ENCODE results near the gene FFAR2. TPM values are rescaled to one million over a fixed set of nuclear protein-coding genes. Genes with fewer than 3 reads are reported as not detected.

FFAR2 gene
- total RNA-seq, 1 experiment from 2014 or later = not detected

DNA sequence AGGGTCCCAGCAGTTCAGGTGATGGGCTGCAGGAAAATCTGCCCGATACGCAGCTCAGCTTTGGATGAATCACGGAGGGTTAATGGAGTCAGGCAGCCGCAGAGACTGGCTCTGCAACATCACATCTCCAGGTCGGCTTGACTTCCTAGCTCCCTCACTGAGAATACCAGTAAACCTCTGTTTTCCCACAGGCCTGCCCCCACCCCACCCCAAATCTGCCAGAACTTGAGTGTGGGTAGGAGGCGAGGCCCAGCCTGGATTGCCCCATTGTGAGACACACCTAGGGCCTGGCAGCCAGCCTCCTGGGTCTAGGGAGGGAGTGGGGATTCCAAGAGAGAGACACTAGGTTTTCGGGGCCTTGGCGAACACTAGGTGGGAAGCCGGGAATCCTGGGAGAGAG is 45.9 kb downstream of the FFAR2 start:
- Histone ChIP-seq H3K4me2 (ENCODE audit: insufficient read depth, insufficient read length, low read length) (no peak overlapping the region), H3K23me2 (ENCODE audit: insufficient read length, low read depth, low read length, poor library complexity, severe bottlenecking) (no peaks in the 10 kb centered on the region), H4K91ac (ENCODE audit: insufficient read length, low read depth, low read length) (no peak overlapping the region), H4K20me1 (ENCODE audit: control insufficient read depth, insufficient read depth, insufficient read length) (no peaks in the 10 kb centered on the region), H3K79me1 (ENCODE audit: insufficient read depth, low read depth, low read length, poor library complexity, severe bottlenecking) (no peaks in the 10 kb centered on the region), H3K4me1 (ENCODE audit: insufficient read depth, low read length) (no peaks in the 10 kb centered on the region), H2AK5ac (ENCODE audit: insufficient read length, low read length) (no peak overlapping the region), H2BK12ac (ENCODE audit: insufficient read length, low read depth, low read length) (no peak overlapping the region), H3T11ph (ENCODE audit: low read length) (no peak overlapping the region), H3K27me3 (ENCODE audit: insufficient read depth, low read length) (no peaks in the 10 kb centered on the region), H2BK5ac (ENCODE audit: insufficient read length, low read length) (no peak overlapping the region), H4K5ac (ENCODE audit: insufficient read length, low read depth, low read length) (no peak overlapping the region), H2AFZ (ENCODE audit: low read length) (no peak overlapping the region), H4K8ac (replicated peaks; ENCODE audit: insufficient read length, low read depth, low read length) (no peak overlapping the region), H3K9ac (ENCODE audit: extremely low read depth, insufficient read length, low read length) (no peak overlapping the region), H3K23ac (ENCODE audit: insufficient read length, low read depth, low read length) (no peak overlapping the region), H3K79me2 (ENCODE audit: insufficient read depth, low read length) (no peaks in the 10 kb centered on the region), H3K9me3 (ENCODE audit: control insufficient read depth, low read depth, low read length) (no peaks in the 10 kb centered on the region), H3K56ac (ENCODE audit: insufficient read length, low read depth, low read length) (no peak overlapping the region), H2BK15ac (ENCODE audit: low read depth, low read length) (no peak overlapping the region), H2BK20ac (ENCODE audit: low read depth, low read length, poor library complexity, severe bottlenecking) (no peak overlapping the region), H3K18ac (ENCODE audit: insufficient read length, low read depth, low read length) (no peak overlapping the region), H3K14ac (ENCODE audit: insufficient read depth, low read length) (no peak overlapping the region; the same call in 1 of the 2 replicates), H2BK120ac (ENCODE audit: low read depth, low read length, poor library complexity, severe bottlenecking) (no peak overlapping the region), H3K27ac (ENCODE audit: insufficient read length, low read depth, low read length) (no peak overlapping the region), H3K4ac (ENCODE audit: low read depth, low read length) (no peak overlapping the region)
- TF ChIP-seq, protein P1, sequence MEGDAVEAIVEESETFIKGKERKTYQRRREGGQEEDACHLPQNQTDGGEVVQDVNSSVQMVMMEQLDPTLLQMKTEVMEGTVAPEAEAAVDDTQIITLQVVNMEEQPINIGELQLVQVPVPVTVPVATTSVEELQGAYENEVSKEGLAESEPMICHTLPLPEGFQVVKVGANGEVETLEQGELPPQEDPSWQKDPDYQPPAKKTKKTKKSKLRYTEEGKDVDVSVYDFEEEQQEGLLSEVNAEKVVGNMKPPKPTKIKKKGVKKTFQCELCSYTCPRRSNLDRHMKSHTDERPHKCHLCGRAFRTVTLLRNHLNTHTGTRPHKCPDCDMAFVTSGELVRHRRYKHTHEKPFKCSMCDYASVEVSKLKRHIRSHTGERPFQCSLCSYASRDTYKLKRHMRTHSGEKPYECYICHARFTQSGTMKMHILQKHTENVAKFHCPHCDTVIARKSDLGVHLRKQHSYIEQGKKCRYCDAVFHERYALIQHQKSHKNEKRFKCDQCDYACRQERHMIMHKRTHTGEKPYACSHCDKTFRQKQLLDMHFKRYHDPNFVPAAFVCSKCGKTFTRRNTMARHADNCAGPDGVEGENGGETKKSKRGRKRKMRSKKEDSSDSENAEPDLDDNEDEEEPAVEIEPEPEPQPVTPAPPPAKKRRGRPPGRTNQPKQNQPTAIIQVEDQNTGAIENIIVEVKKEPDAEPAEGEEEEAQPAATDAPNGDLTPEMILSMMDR (conservative IDR thresholded peaks at IDR 0.05) = no peak
- Mint-ChIP-seq H3K4me3 (no peak overlapping the region), H3K36me3 (ENCODE audit: insufficient read depth in 1 of 3, low read depth in 3 of 3) (peaks cover 8 to 27% (median 22%) of the 10 kb centered on the region in 3 experiments; a peak in 6 of 7 replicates), H3K4me1 (peaks cover 12% of the 10 kb centered on the region in 2 experiments), H3K9me3 (no peaks in the 10 kb centered on the region), H3K27me3 (ENCODE audit: low read depth) (peaks cover 40% of the 10 kb centered on the region), H3K27ac (no peak overlapping the region)
- WGBS (ENCODE audit: extremely low coverage, insufficient read length, low lambda C conversion rate) = no CpG with 5 or more reads among the region's 9 CpGs
- DNase-seq = no peak

Data from H9 (cell line).